Measurements from ENCODE around the gene HS3ST1.
A peak's percentile ranks its signal among the peaks of the same experiment; 100 is the strongest.

Gene HS3ST1

GRCh38 chr4:11428231-11428898 lies at the start of gene HS3ST1:
Gene HS3ST1, minus strand, starts transcription at chr4:11428894. Its CDS starts 28,889 bp downstream, at chr4:11400005.
- H3K27ac ChIP-seq = peak within 1 kb of the TSS; percentile 46
- TF ChIP-seq ZFX (IDR thresholded peaks at IDR 0.05; ENCODE audit: borderline replicate concordance) (no peak), CTCF (IDR thresholded peaks at IDR 0.05) (no peak)

GRCh38 chr4:11475871-11476270 lies 47.2 kb upstream of the HS3ST1 start:
- TF ChIP-seq CTCF (IDR thresholded peaks at IDR 0.05) (no peak), ZFX (IDR thresholded peaks at IDR 0.05; ENCODE audit: borderline replicate concordance) (no peak)
- no peak overlapping the region for H3K27ac ChIP-seq

- TF ChIP-seq CTCF (IDR thresholded peaks at IDR 0.05) (no peak), ZFX (IDR thresholded peaks at IDR 0.05; ENCODE audit: borderline replicate concordance) (no peak)
Measured at GRCh38 chr4:11474146-11474545, 45.5 kb upstream of the HS3ST1 start.

GRCh38 chr4:11472535-11472934 lies 43.8 kb upstream of the HS3ST1 start:
- no peak overlapping the region for H3K27ac ChIP-seq
- TF ChIP-seq ZFX (IDR thresholded peaks at IDR 0.05; ENCODE audit: borderline replicate concordance) (no peak), CTCF (IDR thresholded peaks at IDR 0.05) (no peak)

More at GRCh38 chr4:11474146-11474545, 45.5 kb upstream of the HS3ST1 start:
- no peak overlapping the region for H3K27ac ChIP-seq

GRCh38 chr4:11471618-11472017 lies 42.9 kb upstream of the HS3ST1 start:
- TF ChIP-seq ZFX (IDR thresholded peaks at IDR 0.05; ENCODE audit: borderline replicate concordance) = no peak
- no peak for TF ChIP-seq CTCF (IDR thresholded peaks at IDR 0.05)
- H3K27ac ChIP-seq = no peak overlapping the region

- no peak overlapping the region for H3K27ac ChIP-seq
- TF ChIP-seq ZFX (IDR thresholded peaks at IDR 0.05; ENCODE audit: borderline replicate concordance) (no peak), CTCF (IDR thresholded peaks at IDR 0.05) (no peak)
Measured at GRCh38 chr4:11471046-11471441, 42.4 kb upstream of the HS3ST1 start.

- no peak overlapping the region for H3K27ac ChIP-seq
- TF ChIP-seq CTCF (IDR thresholded peaks at IDR 0.05) = no peak
- TF ChIP-seq ZFX (IDR thresholded peaks at IDR 0.05; ENCODE audit: borderline replicate concordance) = no peak
Measured at GRCh38 chr4:11470438-11471045, 41.8 kb upstream of the HS3ST1 start.
